Lung (tissue), 12 donors: Measurements from ENCODE around the gene RASGEF1C. TPM values are rescaled to one million over a fixed set of nuclear protein-coding genes. Genes with fewer than 3 reads are reported as not detected.

Source experiments
- ATAC-seq: fragments of 200-7000 bp; cut with Tn5 transposase; one replicate; pipeline ENCODE4 v1.9.1; 2020; ENCODE audit warnings: moderate number of reproducible peaks; ENCODE audit not compliant: insufficient read depth, low FRiP score
- DNase-seq, 3 donors: peaks; one replicate each; pipeline ENCODE4 v3.0.0-alpha.2; 2013 to 2017
- H3K27ac ChIP-seq, 2 donors: one replicate each; pipeline ENCODE4 v1.5.1; 2013; ENCODE audit warnings: mild to moderate bottlenecking in 2 of 2, moderate library complexity in 2 of 2, control low read depth in 1 of 2, inconsistent platforms in 1 of 2, low read depth in 1 of 2, low read length in 1 of 2
- H3K27me3 ChIP-seq, 3 donors: one replicate each; pipeline ENCODE4 v1.5.1; 2013; ENCODE audit warnings: low read length in 2 of 3; ENCODE audit not compliant: control insufficient read depth in 3 of 3, insufficient read depth in 3 of 3
- H3K36me3 ChIP-seq, 4 donors: one replicate each; pipeline ENCODE4 v1.5.1; 2013; ENCODE audit warnings: low read length in 4 of 4, mild to moderate bottlenecking in 1 of 4, moderate library complexity in 1 of 4; ENCODE audit not compliant: control insufficient read depth in 4 of 4, insufficient read depth in 4 of 4
- H3K4me1 ChIP-seq, 5 donors: one replicate each; pipeline ENCODE4 v1.5.1; 2013; ENCODE audit warnings: low read length in 5 of 5, mild to moderate bottlenecking in 2 of 5, moderate library complexity in 1 of 5; ENCODE audit not compliant: control insufficient read depth in 5 of 5, insufficient read depth in 5 of 5
- H3K4me3 ChIP-seq: one replicate; pipeline ENCODE4 v1.5.1; 2013; ENCODE audit warnings: mild to moderate bottlenecking, control low read depth, moderate library complexity
- H3K9ac ChIP-seq, 2 donors: one replicate each; pipeline ENCODE4 v1.5.1; 2013; ENCODE audit warnings: low read length in 2 of 2, control low read depth in 1 of 2; ENCODE audit not compliant: insufficient read depth in 1 of 2
- H3K9me3 ChIP-seq, 4 donors: one replicate each; pipeline ENCODE4 v1.5.1; 2013; ENCODE audit warnings: low read length in 3 of 4, mild to moderate bottlenecking in 1 of 4, moderate library complexity in 1 of 4; ENCODE audit not compliant: control insufficient read depth in 4 of 4, insufficient read depth in 3 of 4
- WGBS, 2 donors: extraction: QIAGEN DNeasy Blood & Tissue Kit; methylation state at CpG; one replicate each; pipeline ENCODE4 v1.1.7; 2013; 5-methylcytosine and 5-hydroxymethylcytosine counted together
- polyA plus RNA-seq, 2 donors: library from polyadenylated mRNA; stranded (reverse); fragments of 200-250 nt; gene quantifications; one replicate each; pipeline ENCODE4 v1.2.1, GENCODE V29; 2013
- total RNA-seq, 2 donors: library from RNA; depleted of rRNA in 1 of 2; stranded (reverse); fragments of >200 nt in 1 of 2; gene quantifications; one replicate each; pipeline ENCODE4 v1.2.1, GENCODE V29; 2014 to 2021
- TF ChIP-seq, protein P1 (sequence below): IDR thresholded peaks from 2 replicates; pipeline ENCODE4 v1.5.1; 2012; ENCODE audit warnings: mild to moderate bottlenecking; ENCODE audit errors: control extremely low read depth, extremely low read depth
- donor health status: control.
- donor health status: control.
- donor health status: Bipolar disorder and iron deficiency.
- donor health status: healthy.
- donor health status: DM: yes; HTN: yes; CAD: no.

The RASGEF1C gene
- total and polyA plus RNA-seq, 4 donors: 0.03 to 0.31 TPM; not detected in 2

DNA sequence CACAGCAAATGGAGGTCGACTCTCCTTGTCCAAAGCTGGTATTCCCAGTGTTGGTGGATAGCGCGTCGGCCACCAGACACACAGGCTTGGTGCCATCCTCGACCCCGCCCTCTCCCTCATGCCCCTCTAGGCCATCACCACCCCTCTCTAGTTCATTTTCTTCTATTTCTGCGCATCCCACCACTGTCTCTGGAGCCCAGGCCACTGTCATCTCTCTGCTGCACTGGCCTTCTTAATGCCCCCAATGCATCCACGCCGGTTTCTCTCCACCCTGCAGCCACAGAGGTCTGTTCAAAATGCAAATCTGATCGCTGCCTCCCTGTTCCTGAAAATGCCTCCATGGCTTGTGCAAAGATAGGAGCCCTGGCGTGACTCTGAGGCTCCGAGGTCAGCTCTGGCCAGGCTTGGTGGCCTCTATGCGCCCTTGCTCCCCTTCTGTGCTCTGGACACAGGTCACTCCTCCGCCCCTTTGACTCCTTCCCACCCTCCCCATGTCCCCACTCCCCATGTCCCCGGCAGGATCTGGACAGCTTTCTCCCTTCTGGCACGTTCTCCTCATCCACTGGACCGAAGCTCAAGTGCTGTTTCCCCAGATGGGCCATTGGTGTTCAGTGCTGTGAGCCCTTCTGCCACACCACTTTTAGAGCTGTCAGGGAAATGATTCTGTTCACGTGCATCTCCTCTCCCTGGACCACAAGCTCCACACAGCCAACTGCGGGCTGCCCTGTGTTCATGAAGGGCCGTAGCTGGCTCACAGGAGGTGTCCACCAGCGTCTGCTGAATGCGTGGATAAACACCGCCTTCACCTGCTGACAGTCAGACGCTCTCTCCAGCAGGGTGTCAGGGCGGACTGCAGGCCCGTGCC, 77.9 kb downstream of the RASGEF1C start:
- DNase-seq (no peak), ATAC-seq (no peak)
- Histone ChIP-seq H3K27ac (no peak overlapping the region), H3K4me3 (no peak overlapping the region), H3K9ac (no peak overlapping the region), H3K4me1 (peaks cover 0 to 7% (median 0%) of the 10 kb centered on the region in 5 donors), H3K36me3 (no peaks in the 10 kb centered on the region), H3K27me3 (peaks cover 0 to 7% (median 7%) of the 10 kb centered on the region in 3 donors), H3K9me3 (peaks cover 0 to 3% (median 0%) of the 10 kb centered on the region in 4 donors)
- 81 to 89% methylated on average over 26 of the region's 26 CpGs for WGBS, 2 donors
- TF ChIP-seq, protein P1, sequence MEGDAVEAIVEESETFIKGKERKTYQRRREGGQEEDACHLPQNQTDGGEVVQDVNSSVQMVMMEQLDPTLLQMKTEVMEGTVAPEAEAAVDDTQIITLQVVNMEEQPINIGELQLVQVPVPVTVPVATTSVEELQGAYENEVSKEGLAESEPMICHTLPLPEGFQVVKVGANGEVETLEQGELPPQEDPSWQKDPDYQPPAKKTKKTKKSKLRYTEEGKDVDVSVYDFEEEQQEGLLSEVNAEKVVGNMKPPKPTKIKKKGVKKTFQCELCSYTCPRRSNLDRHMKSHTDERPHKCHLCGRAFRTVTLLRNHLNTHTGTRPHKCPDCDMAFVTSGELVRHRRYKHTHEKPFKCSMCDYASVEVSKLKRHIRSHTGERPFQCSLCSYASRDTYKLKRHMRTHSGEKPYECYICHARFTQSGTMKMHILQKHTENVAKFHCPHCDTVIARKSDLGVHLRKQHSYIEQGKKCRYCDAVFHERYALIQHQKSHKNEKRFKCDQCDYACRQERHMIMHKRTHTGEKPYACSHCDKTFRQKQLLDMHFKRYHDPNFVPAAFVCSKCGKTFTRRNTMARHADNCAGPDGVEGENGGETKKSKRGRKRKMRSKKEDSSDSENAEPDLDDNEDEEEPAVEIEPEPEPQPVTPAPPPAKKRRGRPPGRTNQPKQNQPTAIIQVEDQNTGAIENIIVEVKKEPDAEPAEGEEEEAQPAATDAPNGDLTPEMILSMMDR: no peak

DNA sequence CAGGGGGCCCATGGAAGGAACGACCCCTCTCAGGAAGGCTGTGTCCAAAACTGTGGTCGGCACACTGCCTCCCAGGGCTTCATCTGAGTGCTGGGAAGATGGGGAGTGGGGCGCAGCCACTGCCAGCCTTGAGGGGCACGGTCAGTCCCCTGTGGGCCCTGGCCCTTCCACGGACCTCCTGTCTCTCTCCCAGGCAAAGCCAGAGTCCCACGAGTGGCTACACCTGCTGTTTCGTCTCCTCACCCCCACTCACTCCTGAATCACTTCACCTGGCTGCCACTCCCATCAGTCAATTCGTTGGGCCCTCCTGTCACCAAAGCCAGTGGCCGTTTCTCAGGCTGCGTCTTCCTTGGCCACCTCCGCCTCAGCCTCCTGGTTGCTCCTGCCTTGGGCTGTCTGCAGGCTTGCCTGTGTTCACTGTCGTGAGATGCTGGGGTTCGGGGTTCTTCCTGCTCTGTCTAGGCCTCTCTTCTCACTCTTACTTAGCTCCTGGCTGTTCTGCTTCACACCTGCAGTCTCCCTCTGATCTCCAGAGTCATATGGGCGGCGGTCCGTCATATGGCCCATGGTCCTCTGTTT, 78.6 kb downstream of the RASGEF1C start:
- H3K36me3 ChIP-seq: no peaks in the 10 kb centered on the region
- no peak overlapping the region for H3K27ac ChIP-seq
- WGBS, 2 donors: 87 to 88% methylated on average over 16 of the region's 16 CpGs
- peaks cover 0 to 7% (median 7%) of the 10 kb centered on the region in 3 donors for H3K27me3 ChIP-seq
- H3K9ac ChIP-seq: no peak overlapping the region
- H3K4me1 ChIP-seq: peaks cover 0 to 7% (median 0%) of the 10 kb centered on the region in 5 donors
- H3K4me3 ChIP-seq: no peak overlapping the region
- no peak for ATAC-seq
- DNase-seq: no peak
- TF ChIP-seq, protein P1: no peak
- peaks cover 0 to 3% (median 0%) of the 10 kb centered on the region in 4 donors for H3K9me3 ChIP-seq

DNA sequence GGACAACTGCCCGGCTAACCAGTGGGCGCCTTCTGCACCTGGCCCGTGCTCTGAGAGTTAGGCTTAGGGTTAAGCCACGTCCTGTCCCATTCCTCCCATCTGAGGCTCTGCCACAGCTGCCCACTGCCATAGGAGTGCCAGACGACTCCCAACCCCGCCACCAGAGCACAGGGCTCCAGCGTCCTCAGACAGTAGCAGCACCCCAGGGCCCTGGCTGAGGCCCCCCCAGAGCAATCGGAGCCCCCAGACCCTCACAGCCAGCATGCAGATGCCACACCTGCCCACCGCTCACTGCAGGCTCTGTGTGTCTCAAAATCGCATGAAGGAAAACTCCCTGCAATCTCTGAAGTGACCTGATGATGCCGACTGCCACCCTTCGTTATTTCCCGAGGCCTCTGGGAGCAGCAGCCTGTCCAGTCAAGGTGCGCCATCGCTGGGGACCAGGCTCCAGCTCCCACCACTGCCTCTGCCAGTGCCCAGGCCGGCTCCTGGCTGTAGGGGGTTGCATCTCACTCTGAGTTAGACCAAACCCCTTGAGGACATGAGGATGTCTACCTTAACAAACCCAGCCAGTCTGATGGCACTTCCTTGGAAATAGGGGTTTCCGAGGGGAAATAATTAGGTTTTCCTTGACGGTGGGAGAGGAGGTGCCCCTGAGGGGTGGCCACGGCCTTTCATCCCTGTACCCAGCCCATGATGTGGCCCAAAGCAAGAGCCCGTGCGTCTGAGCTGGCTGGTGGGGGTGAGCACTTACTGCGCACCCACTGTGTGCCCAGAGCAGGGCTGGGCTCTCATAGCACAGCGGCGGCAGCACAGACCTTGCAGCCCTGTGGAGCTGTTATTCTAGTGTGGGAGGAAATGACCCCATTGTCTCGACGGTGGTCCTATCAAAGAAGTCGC, 79.5 kb downstream of the RASGEF1C start:
- Histone ChIP-seq H3K9me3 (peaks cover 0 to 3% (median 0%) of the 10 kb centered on the region in 4 donors), H3K9ac (no peak overlapping the region), H3K4me3 (no peak overlapping the region), H3K36me3 (no peaks in the 10 kb centered on the region), H3K27me3 (peaks cover 0 to 11% (median 7%) of the 10 kb centered on the region in 3 donors), H3K27ac (no peak overlapping the region), H3K4me1 (peaks cover 0 to 7% (median 0%) of the 10 kb centered on the region in 5 donors)
- ATAC-seq: no peak
- TF ChIP-seq, protein P1: no peak
- no peak for DNase-seq
- 82 to 86% methylated on average over 27 of the region's 27 CpGs for WGBS, 2 donors
